Loucy (cell line): ENCODE measurements around the gene XPO4.
"Not testable (repeated sequence)": the region's sequence is repeated elsewhere in the genome, so short reads cannot be mapped to it uniquely, and the experiment has no call there.

Experiments used
- H2AFZ ChIP-seq: fragments of 200-600 bp; sonication (generic); 2 replicates; pipeline ENCODE4 v1.6.0; 2016; ENCODE audit warnings: antibody characterized with exemption, mild to moderate bottlenecking, low read length, moderate library complexity
- H3F3A ChIP-seq: fragments of 200-600 bp; 2 replicates; pipeline ENCODE4 v1.6.0; 2016; ENCODE audit warnings: antibody characterized with exemption, low read depth, mild to moderate bottlenecking
- H3K27me3 ChIP-seq: fragments of 200-600 bp; sonication (generic); 2 replicates; pipeline ENCODE4 v1.6.1; 2014; ENCODE audit warnings: low read length, mild to moderate bottlenecking; ENCODE audit not compliant: insufficient read depth, poor library complexity, severe bottlenecking
- H3K36me3 ChIP-seq: fragments of 200-600 bp; sonication (generic); 2 replicates; pipeline ENCODE4 v1.6.1; 2016; ENCODE audit warnings: low read length; ENCODE audit not compliant: insufficient read depth
- H3K4me1 ChIP-seq: fragments of 200-600 bp; sonication (generic); 2 replicates; pipeline ENCODE4 v1.5.1; 2014; ENCODE audit warnings: low read length, mild to moderate bottlenecking; ENCODE audit not compliant: insufficient read depth, poor library complexity, severe bottlenecking
- H3K4me2 ChIP-seq: fragments of 200-600 bp; sonication (generic); 2 replicates; pipeline ENCODE4 v1.6.0; 2014; ENCODE audit warnings: antibody characterized with exemption, low read length, low read depth, mild to moderate bottlenecking; ENCODE audit not compliant: poor library complexity, severe bottlenecking
- H3K4me3 ChIP-seq: fragments of 200-600 bp; sonication (generic); 2 replicates; pipeline ENCODE4 v1.5.1; 2014; ENCODE audit warnings: low read length, mild to moderate bottlenecking, mixed read lengths; ENCODE audit not compliant: poor library complexity, severe bottlenecking
- H3K79me2 ChIP-seq: fragments of 200-600 bp; sonication (generic); 2 replicates; pipeline ENCODE4 v1.6.1; 2014; ENCODE audit warnings: low read length; ENCODE audit not compliant: insufficient read depth
- H3K9ac ChIP-seq: fragments of 200-600 bp; sonication (generic); 2 replicates; pipeline ENCODE4 v1.6.0; 2014; ENCODE audit warnings: mild to moderate bottlenecking, low read depth, low read length, moderate library complexity; ENCODE audit not compliant: poor library complexity, severe bottlenecking
- H3K9me2 ChIP-seq: fragments of 200-600 bp; sonication (generic); replicated peaks from 2 replicates; pipeline ENCODE4 v1.6.1; 2016; ENCODE audit warnings: low read depth, low read length, mixed read lengths
- H3K9me3 ChIP-seq: fragments of 200-600 bp; sonication (generic); 2 replicates; pipeline ENCODE4 v1.6.1; 2014; ENCODE audit warnings: mild to moderate bottlenecking, antibody characterized with exemption, low read length, low read depth; ENCODE audit not compliant: insufficient read depth
- H4K20me1 ChIP-seq: fragments of 200-600 bp; sonication (generic); 2 replicates; pipeline ENCODE4 v1.6.0; 2014; ENCODE audit warnings: antibody characterized with exemption, low read length, mild to moderate bottlenecking; ENCODE audit not compliant: insufficient read depth, poor library complexity, severe bottlenecking
- EZH2phosphoT487 ChIP-seq: fragments of 200-600 bp; IDR thresholded peaks from 2 replicates; pipeline ENCODE4 v1.6.1; 2018; ENCODE audit warnings: antibody characterized with exemption, mild to moderate bottlenecking, moderate library complexity, borderline replicate concordance
- TF ChIP-seq, protein P1 (sequence below): fragments of 200-600 bp; sonication (generic); conservative IDR thresholded peaks from 2 replicates; pipeline ENCODE4 v1.5.1; 2014; ENCODE audit warnings: mild to moderate bottlenecking, antibody characterized with exemption, low read length

Gene XPO4

DNA sequence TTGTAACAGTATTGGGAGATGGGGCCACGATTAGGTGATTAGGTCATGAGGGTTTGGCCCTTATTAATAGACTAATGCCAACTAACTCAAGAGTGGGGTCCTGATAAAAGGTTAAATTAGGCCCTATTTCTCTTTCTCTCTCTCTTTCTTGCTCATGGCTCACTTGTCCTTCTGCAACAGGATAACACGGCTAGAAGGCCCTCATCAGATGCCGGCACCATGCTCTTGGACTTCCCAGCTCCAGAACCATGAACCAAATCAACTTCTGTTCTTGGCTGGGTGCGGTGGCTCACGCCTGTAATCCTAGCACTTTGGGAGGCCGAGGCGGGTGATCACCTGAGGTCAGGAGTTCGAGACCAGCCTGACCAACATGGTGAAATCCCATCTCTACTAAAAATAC lies 28.1 kb downstream of the XPO4 start:
- not testable (repeated sequence) for H3K36me3 ChIP-seq, H3K9me3 ChIP-seq, H3K4me2 ChIP-seq, H3K9ac ChIP-seq, H3K9me2 ChIP-seq, H3K4me3 ChIP-seq, H3K4me1 ChIP-seq, H3F3A ChIP-seq, H3K27me3 ChIP-seq, H2AFZ ChIP-seq
- Histone ChIP-seq H3K79me2 (peaks cover 95% of the 10 kb centered on the region), H4K20me1 (peaks cover 17% of the 10 kb centered on the region)

DNA sequence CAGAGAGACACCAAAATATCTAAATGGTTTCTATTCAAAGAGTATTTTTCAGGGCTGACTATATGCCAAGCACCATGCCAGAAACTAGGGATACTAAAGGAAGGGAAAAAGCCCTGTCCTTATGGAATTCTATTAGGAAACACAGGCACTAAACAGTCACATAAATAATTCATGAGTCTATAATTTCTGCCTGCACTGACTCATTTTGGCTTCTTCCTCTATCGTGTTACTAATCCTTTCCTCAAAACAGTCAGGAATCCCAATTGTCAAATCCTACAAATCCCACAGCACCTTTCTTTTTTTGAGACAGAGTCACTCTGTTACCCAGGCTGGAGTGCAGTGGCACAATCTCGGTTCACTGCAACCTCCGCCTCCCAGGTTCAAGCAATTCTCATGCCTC lies 29.2 kb downstream of the XPO4 start:
- Histone ChIP-seq H3K9me2 (no peaks in the 10 kb centered on the region), H3K27me3 (no peaks in the 10 kb centered on the region), H3F3A (no peaks in the 10 kb centered on the region), H3K9me3 (no peaks in the 10 kb centered on the region), H2AFZ (no peak overlapping the region), H3K4me2 (no peak overlapping the region), H3K4me3 (no peak overlapping the region), H3K4me1 (no peaks in the 10 kb centered on the region), H3K36me3 (no peaks in the 10 kb centered on the region), H4K20me1 (peaks cover 20% of the 10 kb centered on the region), H3K79me2 (peaks cover 95% of the 10 kb centered on the region), H3K9ac (no peak overlapping the region)
- TF ChIP-seq, protein P1, sequence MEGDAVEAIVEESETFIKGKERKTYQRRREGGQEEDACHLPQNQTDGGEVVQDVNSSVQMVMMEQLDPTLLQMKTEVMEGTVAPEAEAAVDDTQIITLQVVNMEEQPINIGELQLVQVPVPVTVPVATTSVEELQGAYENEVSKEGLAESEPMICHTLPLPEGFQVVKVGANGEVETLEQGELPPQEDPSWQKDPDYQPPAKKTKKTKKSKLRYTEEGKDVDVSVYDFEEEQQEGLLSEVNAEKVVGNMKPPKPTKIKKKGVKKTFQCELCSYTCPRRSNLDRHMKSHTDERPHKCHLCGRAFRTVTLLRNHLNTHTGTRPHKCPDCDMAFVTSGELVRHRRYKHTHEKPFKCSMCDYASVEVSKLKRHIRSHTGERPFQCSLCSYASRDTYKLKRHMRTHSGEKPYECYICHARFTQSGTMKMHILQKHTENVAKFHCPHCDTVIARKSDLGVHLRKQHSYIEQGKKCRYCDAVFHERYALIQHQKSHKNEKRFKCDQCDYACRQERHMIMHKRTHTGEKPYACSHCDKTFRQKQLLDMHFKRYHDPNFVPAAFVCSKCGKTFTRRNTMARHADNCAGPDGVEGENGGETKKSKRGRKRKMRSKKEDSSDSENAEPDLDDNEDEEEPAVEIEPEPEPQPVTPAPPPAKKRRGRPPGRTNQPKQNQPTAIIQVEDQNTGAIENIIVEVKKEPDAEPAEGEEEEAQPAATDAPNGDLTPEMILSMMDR = no peak
- TF ChIP-seq EZH2phosphoT487 = no peak

DNA sequence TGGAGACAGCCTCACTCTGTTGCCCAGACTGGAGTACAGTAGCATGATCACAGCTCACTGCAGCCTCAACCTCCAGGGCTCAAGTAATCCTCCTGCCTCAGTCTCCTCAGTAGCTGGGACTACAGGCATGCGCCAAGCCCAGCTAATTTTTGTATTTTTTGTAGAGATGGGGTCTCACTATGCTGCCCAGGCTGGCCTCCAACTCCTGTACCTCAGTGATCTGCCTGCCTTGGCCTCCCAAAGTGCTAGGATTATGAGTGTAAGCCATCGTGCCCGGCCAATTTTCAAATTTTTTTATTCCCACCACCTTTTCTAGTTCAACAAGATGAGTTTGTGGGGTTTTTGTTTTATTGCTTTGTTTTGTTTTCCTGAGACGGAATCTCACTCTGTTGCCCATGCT lies 31.7 kb downstream of the XPO4 start:
- H3K36me3 ChIP-seq = peaks cover 9% of the 10 kb centered on the region; the same call in 1 of the 2 replicates
- H3K4me2 ChIP-seq = no peak overlapping the region
- H3K4me3 ChIP-seq = no peak overlapping the region
- no peaks in the 10 kb centered on the region for H3K27me3 ChIP-seq
- no peaks in the 10 kb centered on the region for H3K4me1 ChIP-seq
- no peak overlapping the region for H3K9ac ChIP-seq
- peaks cover 86% of the 10 kb centered on the region for H3K79me2 ChIP-seq
- TF ChIP-seq, protein P1 = no peak
- no peak for TF ChIP-seq EZH2phosphoT487
- H3K9me3 ChIP-seq = no peaks in the 10 kb centered on the region
- H3K9me2 ChIP-seq = no peaks in the 10 kb centered on the region
- H3F3A ChIP-seq = no peaks in the 10 kb centered on the region
- no peak overlapping the region for H2AFZ ChIP-seq
- peaks cover 20% of the 10 kb centered on the region for H4K20me1 ChIP-seq

DNA sequence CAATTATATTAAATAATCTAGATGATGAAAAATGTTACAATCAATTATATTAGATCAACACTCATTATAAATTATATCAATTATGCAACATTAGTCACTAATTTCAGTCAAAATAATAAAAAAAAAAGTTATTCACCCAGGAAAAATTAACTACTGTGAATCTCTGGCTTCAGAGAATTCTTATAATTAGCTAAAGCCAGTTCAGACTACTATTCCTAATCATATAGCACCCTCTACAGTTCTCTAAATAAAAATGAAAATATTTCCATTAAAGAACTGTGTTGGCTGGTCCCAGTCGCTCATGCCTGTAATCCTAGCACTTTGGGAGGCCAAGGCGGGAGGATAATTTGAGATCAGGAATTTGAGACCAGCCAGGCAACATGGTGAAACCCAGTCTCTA lies 33.0 kb downstream of the XPO4 start:
- Histone ChIP-seq H2AFZ (no peak overlapping the region), H3K36me3 (peaks cover 9% of the 10 kb centered on the region; the same call in 1 of the 2 replicates)
- no peak for TF ChIP-seq EZH2phosphoT487
- TF ChIP-seq, protein P1 = peak; percentile 52

More for the DNA sequence above, 33.0 kb downstream of the XPO4 start:
- no peak overlapping the region for H3K4me3 ChIP-seq
- H3K9ac ChIP-seq = no peak overlapping the region
- H3K79me2 ChIP-seq = peaks cover 83% of the 10 kb centered on the region
- no peaks in the 10 kb centered on the region for H3F3A ChIP-seq
- H3K4me2 ChIP-seq = no peak overlapping the region
- no peaks in the 10 kb centered on the region for H3K9me3 ChIP-seq
- peaks cover 20% of the 10 kb centered on the region for H4K20me1 ChIP-seq
- no peaks in the 10 kb centered on the region for H3K4me1 ChIP-seq
- no peaks in the 10 kb centered on the region for H3K9me2 ChIP-seq
- no peaks in the 10 kb centered on the region for H3K27me3 ChIP-seq
